ENCODE results near the gene KCNC2.
"Not testable (repeated sequence)": the region's sequence is repeated elsewhere in the genome, so short reads cannot be mapped to it uniquely, and the experiment has no call there.

KCNC2 gene

DNA sequence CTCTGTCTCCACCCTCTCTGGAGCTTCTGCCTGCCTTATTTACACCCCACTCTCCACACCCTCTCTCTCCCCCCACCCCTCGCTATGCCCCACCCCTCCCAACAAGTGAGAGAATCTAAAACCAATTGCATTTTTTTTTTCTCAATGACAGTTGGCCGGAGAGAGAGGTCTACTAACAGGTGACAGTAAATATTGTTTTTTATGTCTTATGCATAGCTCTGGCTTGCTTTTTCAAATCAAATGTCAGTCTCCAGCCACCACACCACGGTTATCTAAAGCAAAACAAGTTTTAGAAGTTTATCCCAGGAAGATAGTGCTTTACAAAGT is at the start of gene KCNC2:
KCNC2 (minus strand) TSS at position 28 of the 327 bp plus-strand sequence.
- no peak for DNase-seq

DNA sequence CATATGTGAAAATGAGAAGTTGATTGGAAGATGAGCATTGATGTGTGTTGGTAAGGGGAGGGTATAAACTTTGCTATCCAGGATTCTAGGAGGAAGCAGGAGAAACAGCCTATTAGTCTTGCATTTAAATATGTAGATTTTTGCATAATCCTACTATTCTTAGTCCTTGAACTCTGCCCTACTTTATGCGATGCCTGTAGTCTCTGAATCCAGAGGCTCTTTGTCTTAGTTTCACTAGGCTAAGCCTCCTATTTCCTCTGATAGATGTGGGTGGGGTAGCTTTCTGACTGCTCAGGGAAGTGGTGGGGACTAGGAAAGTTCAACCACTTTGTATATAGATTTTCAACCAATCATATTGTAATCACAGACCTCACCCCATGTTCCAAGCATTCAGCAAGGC is 49.5 kb upstream of the KCNC2 start:
- DNase-seq: no peak

DNA sequence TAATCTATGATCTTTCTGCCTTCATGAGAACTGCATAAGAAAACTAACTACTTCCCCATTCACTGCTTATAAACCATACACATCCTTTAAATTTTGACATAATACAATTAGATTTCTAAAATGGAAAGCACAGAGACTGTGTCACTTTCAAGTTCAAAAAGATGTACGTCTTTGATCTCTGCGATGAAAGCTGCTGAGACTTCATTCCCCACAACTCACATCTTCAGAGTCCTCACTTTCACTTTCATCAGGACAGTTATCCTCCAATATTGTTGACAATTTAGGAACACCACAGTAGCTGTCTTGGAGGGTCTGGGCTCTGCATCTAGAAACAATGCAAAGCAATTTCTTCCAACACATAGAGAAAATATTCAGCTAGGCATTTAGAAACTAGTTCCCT is 47.9 kb upstream of the KCNC2 start:
- peak in 1 of 2 donors; percentile 5 for DNase-seq

DNA sequence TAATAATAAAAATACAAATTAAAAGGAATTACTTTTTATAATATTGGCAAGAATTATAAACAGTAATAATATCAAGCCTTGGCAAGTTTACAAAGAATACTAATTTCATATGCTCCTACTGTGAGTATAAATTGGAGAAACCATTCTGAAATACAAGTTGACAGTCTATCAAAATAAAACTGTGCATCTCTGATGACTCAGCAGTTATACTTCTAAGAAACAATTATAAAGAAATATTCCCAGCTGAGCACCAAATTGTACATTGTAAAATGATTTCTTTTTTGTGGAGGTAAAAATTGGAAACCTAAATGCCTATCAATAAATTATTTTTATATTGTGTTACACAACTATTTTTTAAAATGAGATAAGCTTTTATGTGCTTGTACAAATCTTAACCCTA is 35.5 kb upstream of the KCNC2 start:
- DNase-seq: no peak

GRCh38 chr12:75239987-75240386 is 30.3 kb upstream of the KCNC2 start:
- no peak for DNase-seq

DNA sequence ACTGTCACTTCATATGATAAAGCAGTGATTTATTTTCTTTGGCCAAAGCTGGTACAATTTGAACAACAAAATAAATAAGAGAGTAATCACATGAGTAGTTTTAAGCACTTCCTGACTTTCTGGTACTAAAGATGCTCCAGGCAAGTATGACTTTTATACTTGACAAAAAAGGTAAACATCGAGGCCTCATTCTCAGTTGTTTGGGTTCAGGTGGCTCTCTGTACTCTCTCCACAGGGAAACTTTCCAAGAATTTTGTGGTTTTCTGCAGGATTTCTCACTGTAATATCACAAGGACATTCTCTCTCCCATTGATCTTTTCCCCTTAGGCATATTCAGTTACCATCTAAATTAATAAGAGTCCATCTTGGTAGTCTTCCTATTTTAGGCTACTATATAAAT is 26.6 kb upstream of the KCNC2 start:
- DNase-seq: no peak

- DNase-seq: no peak
Observed at GRCh38 chr12:75227132-75227531, 17.5 kb upstream of the KCNC2 start.

GRCh38 chr12:75212072-75212471 is 2.4 kb upstream of the KCNC2 start:
- DNase-seq: no peak

DNA sequence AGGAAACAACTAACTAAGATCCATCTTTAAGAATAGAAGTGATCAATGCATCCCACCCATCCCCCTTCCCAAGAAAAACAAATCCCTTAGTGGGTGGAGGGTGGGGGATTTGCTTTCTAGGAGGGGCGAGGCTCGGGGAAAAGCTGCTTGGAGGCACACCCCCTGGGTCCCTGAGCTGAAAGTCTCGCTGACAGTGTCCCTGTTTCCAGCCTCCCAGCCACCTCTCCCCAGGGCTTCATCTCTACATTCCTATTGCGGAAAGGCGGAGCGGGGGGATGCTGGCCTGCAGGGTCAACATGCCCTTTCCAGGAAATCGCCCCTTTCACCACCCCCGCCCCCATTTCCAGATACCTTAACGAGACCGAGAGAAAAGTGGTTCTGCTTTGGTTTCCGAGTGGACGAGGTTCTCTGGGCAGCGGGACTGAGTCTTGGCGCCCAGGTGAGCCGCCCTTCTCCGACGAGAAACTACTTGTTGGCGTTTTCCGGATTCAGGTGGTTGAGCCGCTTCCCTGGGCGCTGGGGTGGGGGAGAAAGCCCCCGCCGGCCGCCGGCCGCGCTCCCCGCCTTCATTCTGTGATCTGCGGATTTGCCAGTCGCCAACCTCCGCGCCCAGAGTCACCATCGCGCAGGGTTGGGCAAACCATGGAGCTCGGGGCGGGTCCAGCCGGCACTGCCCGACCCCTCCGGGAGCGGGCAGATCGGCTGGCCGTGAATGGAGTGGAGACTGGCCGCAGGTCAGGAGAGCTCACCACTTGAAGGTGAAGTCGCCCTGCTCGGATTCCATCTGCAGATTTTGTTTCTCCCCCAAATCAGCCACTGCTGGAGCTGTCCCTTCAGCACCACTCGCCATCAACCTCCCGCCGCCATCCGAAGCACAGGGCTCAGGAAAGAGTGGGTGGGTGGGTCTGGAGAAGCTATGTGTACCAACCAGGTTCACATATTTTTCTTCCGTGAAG is 505 bp downstream of the KCNC2 start:
- no peak for DNase-seq

DNA sequence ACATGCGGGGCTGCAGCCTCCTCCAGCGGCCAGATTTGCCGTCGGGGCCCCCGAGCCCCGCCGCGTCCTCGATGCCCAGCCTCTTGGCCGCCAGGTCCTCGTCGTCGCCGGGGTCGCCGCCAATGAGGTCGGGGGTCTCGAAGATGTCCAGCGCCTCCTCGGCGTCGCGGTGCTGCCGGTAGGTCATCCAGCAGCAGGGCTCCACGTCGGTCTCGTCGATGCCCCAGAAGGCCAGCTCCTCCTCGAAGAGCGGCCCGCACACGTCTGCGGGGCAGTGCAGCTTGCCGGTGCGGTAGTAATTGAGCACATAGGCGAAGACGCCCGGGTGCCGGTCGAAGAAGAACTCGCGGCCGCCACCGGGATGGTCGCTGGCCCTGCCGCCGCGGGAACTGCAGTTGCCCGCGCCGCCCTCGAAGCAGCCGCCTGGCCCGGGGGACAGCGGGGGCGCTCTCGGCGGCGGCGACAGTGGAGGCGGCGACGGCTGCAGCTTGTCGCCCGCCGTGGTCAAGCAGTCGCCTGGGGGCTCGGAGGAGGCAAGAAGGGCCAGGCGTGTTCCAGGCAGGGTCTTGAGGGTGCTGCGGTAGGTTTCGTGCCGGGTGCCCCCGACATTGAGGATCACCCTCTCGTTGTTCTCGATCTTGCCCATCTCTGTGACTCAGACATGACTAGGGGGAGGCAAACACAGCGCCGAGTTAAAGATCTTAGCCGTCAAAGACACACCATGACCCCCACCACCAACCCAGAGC is 2.1 kb downstream of the KCNC2 start:
- no peak for DNase-seq

GRCh38 chr12:75205558-75205957 is 4.1 kb downstream of the KCNC2 start:
- DNase-seq: no peak

- no peak for DNase-seq
Observed at GRCh38 chr12:75196865-75197264, 12.8 kb downstream of the KCNC2 start.

DNA sequence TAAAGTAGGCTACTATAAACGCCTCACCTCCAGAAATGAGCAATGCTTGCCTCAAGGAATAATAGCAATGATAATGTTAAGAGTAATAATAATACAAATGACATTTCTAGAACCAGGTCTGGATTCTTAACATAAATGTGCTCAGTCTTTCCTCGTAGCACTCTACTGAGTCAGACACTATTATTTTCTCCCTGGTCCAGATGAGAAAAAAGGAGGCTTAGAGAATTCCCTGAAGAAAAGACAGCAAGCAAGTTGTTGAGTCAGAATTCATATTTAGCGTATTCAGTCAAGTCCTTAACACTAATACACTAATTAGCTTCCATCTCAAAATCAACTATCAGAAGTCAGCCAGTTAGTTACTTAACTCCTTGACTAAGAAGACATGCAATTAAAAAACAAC is 13.2 kb downstream of the KCNC2 start:
- DNase-seq: no peak

DNA sequence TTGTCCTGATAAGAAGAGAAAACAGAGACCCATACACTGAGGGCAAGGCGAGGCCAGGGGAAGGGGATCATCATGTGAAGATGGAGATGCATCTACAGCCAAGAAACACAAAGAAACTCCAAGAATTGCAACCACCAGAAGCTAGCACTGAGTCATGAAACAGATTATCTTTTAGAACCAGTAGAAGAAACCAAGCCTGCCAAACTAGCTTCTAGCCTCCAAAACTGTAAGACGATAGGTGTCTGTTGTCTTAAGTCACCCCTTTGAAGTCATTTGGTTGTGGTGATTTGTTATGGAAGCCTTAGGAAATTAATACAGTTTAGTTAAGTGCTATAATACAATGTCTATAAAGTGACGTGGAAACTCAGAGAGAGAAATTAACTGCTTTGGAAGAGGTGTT is 15.4 kb downstream of the KCNC2 start:
- DNase-seq: no peak

DNA sequence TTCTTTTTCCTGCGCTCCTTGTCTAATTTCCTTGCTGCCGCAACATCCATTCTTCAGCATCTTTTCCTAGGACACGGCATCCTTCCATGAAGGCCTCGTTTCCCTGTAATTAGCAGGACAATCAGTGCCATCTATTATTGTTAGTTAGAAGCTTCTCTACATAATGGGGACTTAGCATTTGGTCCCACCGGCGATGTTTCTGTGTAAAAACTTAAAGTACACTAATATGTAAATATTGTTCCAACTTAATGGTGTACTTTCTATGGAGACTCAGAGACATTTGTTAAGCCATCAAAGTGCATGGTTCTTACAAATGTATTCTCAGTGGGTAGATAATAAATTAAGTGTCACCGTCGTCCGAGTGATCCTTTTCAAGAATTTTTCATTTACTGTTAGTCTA is 17.4 kb downstream of the KCNC2 start:
- DNase-seq: no peak

- DNase-seq: no peak
Observed at GRCh38 chr12:75190846-75191245, 18.8 kb downstream of the KCNC2 start.

- DNase-seq: not testable (repeated sequence)
Observed at GRCh38 chr12:75185881-75186280, 23.8 kb downstream of the KCNC2 start.

GRCh38 chr12:75184516-75184915 is 25.1 kb downstream of the KCNC2 start:
- DNase-seq: no peak

GRCh38 chr12:75183967-75184366 is 25.7 kb downstream of the KCNC2 start:
- no peak for DNase-seq

DNA sequence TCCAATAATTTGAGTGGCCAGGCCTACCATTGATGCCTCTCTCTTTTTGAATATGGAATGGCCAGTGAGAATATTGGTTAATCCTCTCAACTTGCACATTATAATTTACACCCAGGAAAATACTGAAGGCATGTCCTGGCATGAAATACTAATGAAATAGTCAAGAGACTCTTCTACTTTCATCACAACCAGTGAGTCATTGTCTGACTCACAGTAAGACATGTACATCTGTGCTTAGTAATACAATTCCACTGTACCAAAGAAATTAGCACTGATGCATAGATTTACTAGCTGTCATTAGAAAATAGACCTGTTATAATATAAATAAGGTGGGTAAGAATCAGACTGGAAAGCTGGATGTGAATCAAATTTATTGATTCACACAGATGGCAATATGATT is 31.6 kb downstream of the KCNC2 start:
- DNase-seq: no peak

DNA sequence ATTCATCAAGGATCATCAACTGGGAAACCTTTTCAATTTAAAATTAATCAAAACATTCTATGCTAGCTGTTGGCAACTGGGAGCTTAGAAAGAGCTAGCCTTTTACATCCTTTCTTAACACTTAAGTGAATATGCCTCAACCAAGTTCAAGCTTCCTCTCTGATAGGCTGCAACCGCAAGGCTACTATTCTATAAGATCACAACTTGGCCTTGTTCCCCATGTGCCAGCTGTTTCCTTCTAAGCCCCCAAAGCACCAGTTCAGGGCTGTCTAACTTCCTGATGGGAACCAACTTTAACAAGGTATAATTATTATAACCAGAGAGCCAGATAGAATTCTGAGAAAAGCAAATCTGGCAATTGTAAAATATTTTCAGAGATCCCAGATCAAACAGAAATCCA is 37.0 kb downstream of the KCNC2 start:
- DNase-seq: no peak

- DNase-seq: no peak
Observed at GRCh38 chr12:75170640-75171185, 38.9 kb downstream of the KCNC2 start.

DNA sequence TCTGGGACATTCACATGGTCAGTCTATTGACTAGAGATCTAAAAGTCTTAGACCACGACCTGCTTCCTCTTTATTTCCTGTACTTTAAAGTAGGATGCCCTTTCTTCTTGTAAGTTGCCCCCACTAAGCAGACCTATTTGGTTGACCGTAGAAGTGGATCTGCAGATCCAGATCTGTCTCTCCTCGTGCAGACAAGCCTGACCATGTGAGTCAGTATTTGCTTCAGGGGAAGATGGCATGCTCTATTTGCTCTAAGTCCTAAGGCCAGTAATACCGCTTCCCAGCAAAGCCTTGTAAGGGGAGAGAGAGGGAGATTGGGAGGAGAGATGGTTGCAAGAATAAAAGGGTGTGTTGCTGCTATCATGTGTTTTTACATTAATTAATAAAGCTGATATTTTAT is 46.8 kb downstream of the KCNC2 start:
- DNase-seq: no peak

- DNase-seq: no peak
Observed at GRCh38 chr12:75161488-75161887, 48.2 kb downstream of the KCNC2 start.
